Stimulated activated CD8-positive, alpha-beta memory T cell treated with anti-CD3 and anti-CD28 coated beads, Interleukin-7, amount 100 ng/mL, for 4 hours (primary cell): Measurements from ENCODE around the gene PKD2.
A peak's percentile ranks its signal among the peaks of the same experiment; 100 is the strongest.
"Not testable (repeated sequence)": the region's sequence is repeated elsewhere in the genome, so short reads cannot be mapped to it uniquely, and the experiment has no call there.

Experiments
- DNase-seq, 2 donors: peaks; one replicate each; pipeline ENCODE4 v3.0.0-alpha.2; 2020; ENCODE audit warnings: low read depth in 2 of 2

The PKD2 gene

GRCh38 chr4:87986508-87986907 is 20.9 kb upstream of the PKD2 start:
- DNase-seq, result no peak

DNA sequence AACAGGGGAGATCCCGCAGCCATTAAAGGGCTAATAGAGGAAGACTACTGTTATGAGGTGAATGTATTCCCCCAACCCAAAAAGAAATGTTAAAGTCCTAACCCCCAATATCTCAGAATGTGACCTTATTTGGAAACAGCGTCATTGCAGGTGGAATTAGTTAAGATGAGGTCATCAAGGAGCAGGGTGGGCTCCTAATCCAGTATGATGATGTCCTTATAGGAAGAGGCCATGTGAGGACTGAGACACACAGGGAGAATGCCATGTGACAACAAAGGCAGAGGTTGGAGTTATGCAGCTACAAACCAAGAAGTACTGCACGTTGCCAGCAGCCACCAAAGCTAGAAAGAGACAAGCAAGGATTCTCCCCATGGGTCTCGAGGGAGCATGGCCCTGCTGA is 17.7 kb upstream of the PKD2 start:
- no peak for DNase-seq

DNA sequence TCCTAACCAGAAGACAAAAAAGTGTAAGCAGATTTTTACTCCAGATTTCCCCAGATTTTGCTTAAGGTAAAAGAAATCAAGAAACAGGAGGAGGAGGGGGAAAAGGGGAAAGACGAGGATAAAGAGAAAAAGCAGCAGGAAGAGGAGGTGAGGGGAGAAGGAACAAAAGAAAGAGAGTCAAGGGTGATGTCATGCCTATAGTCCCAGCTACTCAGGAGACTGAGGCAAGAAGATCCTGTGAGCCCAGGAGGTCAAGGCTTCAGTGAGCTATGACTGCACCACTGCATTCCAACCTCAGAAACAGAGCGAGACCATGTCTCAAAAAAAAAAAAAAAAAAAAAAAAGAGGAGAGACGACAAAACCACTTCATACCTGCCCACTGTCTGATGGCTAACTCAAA is 12.0 kb upstream of the PKD2 start:
- no peak for DNase-seq

GRCh38 chr4:87999191-87999691 is 8.2 kb upstream of the PKD2 start:
- not testable (repeated sequence) for DNase-seq

- DNase-seq, result no peak
These were observed 5.6 kb upstream of the PKD2 start for GRCh38 chr4:88001871-88002270.

GRCh38 chr4:88002786-88003185 is 4.6 kb upstream of the PKD2 start:
- no peak for DNase-seq

DNA sequence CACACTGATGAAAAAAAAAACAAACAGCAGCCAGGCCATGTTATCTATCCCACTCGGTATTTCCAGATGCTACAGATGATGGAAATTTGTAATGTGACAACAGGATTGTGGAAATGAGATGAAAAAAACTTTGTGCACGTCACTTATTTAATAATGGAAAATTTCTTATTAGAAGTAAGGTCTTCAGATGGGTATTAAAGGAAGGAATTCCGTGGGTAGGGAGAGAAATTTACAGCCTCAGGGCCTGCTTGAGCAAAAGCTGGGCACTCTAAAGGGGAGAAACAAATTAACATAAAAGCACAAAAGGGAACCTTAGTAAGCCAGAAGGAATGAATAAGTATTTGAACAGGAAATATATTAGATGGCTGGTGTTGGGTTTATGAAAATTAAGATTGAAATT is 4.2 kb upstream of the PKD2 start:
- DNase-seq, result no peak

- DNase-seq, result no peak
These were observed 2.4 kb upstream of the PKD2 start for GRCh38 chr4:88005076-88005475.

GRCh38 chr4:88005946-88006345 is 1.5 kb upstream of the PKD2 start:
- no peak for DNase-seq

DNA sequence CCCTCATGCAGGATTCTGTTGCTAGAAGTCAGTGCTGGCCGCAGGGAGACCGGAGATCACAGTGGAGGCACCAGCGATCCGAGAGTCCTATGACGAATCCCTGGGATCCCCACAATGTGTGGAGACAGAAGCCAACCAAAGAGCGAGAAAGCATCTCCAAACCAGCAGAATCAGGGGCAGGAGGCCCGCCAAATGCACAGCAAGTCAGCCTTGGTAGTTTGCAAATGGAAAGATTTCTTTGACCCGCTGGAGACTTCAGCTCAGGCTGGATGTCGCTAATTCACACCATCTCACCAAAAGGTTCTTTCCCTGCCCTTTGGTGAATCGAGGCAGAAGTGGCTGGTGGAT is 505 bp upstream of the PKD2 start:
- DNase-seq, result no peak

DNA sequence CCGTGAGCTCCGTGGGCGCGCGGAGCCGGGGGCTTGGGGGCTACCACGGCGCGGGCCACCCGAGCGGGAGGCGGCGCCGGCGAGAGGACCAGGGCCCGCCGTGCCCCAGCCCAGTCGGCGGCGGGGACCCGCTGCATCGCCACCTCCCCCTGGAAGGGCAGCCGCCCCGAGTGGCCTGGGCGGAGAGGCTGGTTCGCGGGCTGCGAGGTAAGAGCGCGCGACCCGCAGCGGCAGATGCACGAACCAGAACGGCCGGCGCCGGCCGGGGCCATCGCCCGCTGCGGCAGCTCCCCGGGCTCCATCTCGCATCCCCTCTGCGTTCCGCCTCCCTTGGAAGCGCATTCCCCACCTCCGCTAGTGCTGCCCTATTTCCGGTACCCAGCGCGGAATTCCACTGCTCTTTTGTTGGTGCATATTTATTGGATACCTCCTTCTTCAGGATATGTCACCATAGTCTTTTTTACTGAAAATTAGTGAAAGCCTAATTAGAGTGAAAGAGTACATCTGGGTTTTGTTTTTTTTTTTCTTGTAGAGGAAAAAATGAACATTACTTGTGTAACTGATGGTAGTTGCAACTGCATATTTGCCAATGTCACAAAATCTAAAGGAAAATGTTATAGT is 797 bp downstream of the PKD2 start:
- peak in 1 of 2 donors; percentile 2 for DNase-seq

- no peak for DNase-seq
These were observed 1.3 kb downstream of the PKD2 start for GRCh38 chr4:88008743-88009171.

- no peak for DNase-seq
These were observed 2.4 kb downstream of the PKD2 start for GRCh38 chr4:88009871-88010270.

DNA sequence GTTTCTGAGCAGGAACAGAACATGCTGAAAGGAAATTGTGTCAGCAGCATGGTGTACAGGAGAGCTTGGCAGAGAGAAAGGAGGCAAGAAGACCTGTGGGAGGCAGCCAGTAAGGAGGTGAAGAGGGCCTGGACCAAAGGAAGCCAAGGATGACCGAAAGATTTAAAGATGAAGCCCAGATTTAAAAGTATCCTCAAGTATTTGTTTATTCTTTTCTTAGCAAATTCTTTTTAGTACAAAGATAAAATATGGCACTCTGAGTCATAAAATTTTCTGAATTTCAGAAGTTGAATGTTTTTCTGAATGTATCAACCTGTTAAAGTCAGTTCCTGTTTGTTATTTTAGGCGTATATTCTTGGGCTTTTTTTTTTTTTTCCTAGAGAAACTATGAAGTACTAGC is 3.5 kb downstream of the PKD2 start:
- DNase-seq, result no peak

DNA sequence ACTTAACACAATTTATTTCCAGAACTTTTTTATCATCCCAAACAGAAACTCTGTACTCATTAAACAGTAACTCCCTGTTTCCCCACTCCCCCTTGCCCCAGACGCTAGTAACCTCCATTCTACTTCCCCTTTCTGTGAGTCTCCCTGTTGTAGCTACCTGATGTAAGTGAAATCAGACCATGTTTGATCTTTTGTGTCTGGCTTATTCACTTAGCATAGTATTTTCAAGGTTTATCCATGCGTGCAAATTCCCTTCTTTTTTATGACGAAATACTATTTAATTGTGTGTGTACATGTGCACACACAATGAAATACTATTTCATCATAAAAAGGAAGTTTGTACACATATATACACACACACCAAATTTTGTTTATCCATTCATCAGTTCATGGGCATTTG is 5.2 kb downstream of the PKD2 start:
- DNase-seq, result no peak

GRCh38 chr4:88014386-88014905 is 7.0 kb downstream of the PKD2 start:
- no peak for DNase-seq

DNA sequence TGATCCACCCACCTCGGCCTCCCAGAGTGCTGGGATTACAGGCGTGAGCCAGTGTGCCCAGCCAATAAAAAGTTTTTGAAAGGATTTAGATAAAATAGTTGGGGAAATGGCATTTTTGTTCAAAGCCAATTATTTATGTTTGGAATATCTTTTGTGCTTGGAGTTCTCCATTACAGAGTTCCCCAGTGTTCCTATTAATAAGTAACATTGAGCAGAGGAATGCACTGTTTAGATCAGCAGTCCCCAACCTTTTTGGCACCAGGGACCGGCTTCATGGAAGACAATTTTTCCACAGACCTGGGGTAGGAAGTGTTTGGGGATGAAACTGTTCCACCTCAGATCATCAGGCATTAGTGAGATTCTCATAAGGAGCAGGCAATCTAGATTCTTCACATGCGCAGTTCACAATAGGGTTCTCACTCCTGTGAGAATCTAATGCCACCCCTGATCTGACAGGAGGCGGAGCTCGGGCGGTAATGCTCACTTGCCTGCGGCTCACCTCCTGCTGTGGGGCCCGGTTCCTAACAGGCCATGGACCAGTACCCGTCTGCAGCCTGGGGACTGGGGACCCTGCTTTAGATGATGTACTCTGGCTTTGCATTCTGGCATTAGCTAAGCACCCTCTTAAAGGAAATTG is 8.3 kb downstream of the PKD2 start:
- DNase-seq, result no peak

DNA sequence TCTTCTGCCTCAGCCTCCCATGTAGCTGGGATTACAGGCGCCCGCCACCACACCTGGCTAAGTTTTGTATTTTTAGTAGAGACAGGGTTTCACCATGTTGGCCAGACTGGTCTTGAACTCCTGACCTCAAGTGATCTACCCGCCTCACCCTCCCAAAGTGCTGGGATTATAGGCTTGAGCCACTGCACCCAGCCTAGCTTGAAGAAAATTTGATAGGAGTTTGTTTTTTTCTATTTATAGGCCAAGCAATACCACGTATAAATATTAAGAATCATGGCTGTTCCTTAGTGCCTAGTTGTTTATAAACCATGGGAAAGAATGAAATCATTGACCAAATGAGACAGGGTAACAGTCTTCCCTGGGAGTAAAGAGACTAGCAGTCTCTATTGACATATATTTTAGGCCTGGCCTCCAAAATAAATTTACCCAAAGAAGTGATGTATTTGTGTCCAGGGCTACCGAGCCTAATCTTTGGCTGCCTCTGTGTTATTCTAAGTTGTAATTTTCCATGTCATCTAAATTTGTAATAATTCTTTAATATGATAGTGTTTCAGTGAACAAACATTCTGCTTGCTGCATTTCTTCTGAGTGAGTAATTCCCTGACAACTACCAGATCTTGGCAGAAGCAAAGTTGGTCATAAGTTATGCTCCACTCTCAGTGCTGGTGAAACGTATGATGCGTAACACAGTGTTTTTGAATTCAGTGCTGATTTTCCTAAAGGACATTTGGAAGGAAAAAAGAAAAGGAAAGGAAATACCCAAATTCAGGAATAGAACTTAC is 10.3 kb downstream of the PKD2 start:
- DNase-seq, result no peak

GRCh38 chr4:88018466-88018865 is 11.0 kb downstream of the PKD2 start:
- DNase-seq, result no peak

- no peak for DNase-seq
These were observed 14.4 kb downstream of the PKD2 start for GRCh38 chr4:88021824-88022223.

DNA sequence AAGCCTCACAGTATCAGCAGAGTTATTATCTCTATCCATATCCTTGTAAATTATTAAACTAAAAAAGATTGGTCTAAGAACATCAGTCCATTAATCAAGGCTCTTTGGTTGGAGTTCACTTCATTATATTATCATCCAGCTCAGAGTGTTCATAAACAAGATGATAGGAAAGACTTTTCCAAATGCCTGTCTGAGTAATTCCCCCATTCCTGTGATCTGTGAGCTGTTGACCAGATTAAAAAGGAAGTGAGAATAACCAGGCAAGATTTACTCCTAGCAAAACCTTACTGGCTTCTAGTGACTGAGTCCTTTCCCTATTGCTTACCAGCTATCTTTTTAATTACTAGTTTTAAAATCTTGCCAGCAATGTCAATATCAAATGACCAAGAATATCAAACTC is 14.9 kb downstream of the PKD2 start:
- no peak for DNase-seq

GRCh38 chr4:88025868-88026661 is 18.6 kb downstream of the PKD2 start:
- not testable (repeated sequence) for DNase-seq
